ENCODE results near the gene CRB2.

CRB2 gene

DNA sequence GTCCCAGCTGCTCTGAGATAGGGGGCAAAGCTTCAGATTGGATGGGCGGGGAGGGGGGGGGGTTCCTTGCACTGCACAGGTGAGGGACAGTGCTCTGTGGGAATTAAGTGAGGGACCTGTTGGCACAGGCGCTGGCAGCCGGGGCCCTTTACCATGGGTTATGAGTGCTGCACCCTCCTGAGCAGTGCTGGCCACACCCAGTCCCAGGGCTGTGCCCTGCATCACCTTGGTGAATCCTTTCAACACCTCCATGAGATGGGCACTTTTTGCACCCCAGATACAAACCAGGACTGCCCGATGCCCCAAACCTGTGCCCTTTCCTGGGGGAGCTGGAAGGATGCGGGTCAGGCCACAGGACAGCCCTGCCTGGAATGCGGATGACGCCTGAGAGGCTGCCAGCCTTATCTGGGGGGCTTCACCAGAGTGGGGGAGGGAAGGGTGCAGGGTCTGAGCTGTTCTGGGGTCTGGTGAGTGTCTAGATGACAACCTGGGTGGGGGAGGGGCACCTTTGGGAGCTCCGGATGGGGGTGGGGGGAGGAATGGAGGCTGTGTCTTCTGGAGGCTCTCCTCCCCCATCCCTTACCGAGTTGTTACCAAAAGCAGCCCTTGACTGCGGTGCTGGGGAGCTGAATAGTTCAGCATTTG lies 5.2 kb downstream of the CRB2 start:
- Histone ChIP-seq H3K4me3 (ENCODE audit: low read length) (no peak overlapping the region), H3K27ac (ENCODE audit: low read length) (no peak overlapping the region), H3K9me3 (ENCODE audit: insufficient read depth, low read depth, low read length) (no peaks in the 10 kb centered on the region), H3K4me1 (ENCODE audit: insufficient read depth, low read length) (peaks cover 44% of the 10 kb centered on the region), H3K27me3 (ENCODE audit: insufficient read depth, low read length) (no peaks in the 10 kb centered on the region), H3K36me3 (ENCODE audit: insufficient read depth, low read depth, low read length) (no peaks in the 10 kb centered on the region), H3K9ac (ENCODE audit: low read depth, low read length) (no peak overlapping the region)

DNA sequence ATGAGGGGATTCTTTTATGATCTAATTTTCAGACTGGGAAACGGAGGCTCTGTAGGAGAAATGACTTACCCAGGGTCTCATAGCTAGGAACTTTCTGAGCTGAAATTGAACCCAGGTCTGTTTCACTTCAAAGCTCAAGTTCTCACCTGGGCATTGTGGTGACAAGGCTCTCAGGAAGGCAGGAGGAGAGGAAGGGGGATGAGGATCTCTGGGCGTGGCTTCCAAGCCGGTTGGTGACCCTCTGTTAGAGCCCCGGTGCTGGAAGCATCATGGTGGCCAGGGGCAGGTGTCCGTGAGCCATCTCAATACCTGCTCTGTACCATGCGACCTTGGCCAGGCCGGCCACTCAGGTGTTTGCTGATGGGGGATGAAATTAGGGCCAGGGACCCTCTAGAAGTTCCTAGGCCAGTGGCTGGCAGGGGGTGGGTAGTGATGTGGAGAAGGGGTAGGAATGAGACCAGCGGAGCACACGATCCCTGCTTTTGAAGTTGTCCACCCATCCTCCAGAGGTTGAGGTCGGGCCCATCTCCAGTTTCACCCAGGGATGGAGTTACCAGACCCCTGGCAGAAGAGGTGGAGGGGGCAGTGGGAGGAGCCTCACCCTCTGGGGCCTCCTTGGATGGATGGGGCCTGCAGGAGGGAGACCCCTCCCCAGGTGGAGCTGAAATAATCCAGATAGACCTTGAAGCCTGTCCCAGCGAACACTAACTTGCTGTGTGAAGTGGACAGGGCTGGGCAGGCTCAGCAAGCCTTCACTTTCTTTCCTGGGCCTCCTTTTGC lies 5.9 kb downstream of the CRB2 start:
- Histone ChIP-seq H3K27me3 (ENCODE audit: insufficient read depth, low read length) (no peaks in the 10 kb centered on the region), H3K27ac (ENCODE audit: low read length) (no peak overlapping the region), H3K4me1 (ENCODE audit: insufficient read depth, low read length) (peaks cover 40% of the 10 kb centered on the region), H3K9me3 (ENCODE audit: insufficient read depth, low read depth, low read length) (no peaks in the 10 kb centered on the region), H3K36me3 (ENCODE audit: insufficient read depth, low read depth, low read length) (no peaks in the 10 kb centered on the region), H3K4me3 (ENCODE audit: low read length) (no peak overlapping the region), H3K9ac (ENCODE audit: low read depth, low read length) (no peak overlapping the region)

DNA sequence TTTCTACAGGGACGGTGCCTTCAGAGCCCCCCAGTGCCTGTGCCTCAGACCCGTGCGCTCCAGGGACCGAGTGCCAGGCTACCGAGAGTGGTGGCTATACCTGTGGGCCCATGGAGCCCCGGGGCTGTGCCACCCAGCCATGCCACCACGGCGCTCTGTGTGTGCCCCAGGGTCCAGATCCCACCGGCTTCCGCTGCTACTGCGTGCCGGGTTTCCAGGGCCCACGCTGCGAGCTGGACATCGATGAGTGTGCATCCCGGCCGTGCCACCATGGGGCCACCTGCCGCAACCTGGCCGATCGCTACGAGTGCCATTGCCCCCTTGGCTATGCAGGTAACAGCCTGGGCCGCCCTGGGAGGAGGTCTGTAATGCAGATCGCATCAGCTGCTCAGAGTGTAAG lies 6.9 kb downstream of the CRB2 start:
- Histone ChIP-seq H3K9ac (ENCODE audit: low read depth, low read length) (no peak overlapping the region), H3K27me3 (ENCODE audit: insufficient read depth, low read length) (no peaks in the 10 kb centered on the region), H3K27ac (ENCODE audit: low read length) (no peak overlapping the region), H3K4me1 (ENCODE audit: insufficient read depth, low read length) (peaks cover 32% of the 10 kb centered on the region), H3K4me3 (ENCODE audit: low read length) (no peak overlapping the region), H3K9me3 (ENCODE audit: insufficient read depth, low read depth, low read length) (no peaks in the 10 kb centered on the region), H3K36me3 (ENCODE audit: insufficient read depth, low read depth, low read length) (no peaks in the 10 kb centered on the region)

DNA sequence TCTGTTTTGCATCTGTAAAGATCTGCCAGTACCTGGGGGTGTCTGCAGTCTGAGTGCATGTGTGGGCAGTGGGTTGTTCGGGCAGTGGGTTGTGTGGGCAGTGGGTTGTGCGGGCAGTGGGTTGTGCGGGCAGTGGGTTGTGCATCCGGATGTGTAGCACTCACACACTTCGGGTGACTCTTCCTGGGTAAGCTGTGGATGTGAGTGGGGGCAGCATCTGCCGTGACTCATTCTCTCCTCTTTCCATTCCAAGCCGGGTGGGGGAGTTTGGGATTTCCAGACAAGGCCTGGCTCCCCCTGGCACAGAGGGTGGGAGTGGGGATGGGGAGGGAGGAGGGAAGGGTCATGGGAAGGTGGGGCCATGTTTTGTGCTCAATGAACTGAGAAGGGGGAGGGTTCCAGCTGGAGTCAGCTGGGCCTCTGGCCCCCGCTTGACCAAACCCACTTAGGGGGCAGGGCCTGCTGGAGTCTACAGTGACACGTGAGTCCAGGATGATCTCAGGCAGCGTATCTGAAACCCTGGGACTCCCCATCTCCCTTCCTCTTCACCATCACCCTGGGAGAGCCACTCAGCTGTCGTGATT lies 8.3 kb downstream of the CRB2 start:
- Histone ChIP-seq H3K36me3 (ENCODE audit: insufficient read depth, low read depth, low read length) (no peaks in the 10 kb centered on the region), H3K9me3 (ENCODE audit: insufficient read depth, low read depth, low read length) (no peaks in the 10 kb centered on the region), H3K4me1 (ENCODE audit: insufficient read depth, low read length) (peaks cover 20% of the 10 kb centered on the region; the same call in 1 of the 2 replicates), H3K4me3 (ENCODE audit: low read length) (no peak overlapping the region), H3K9ac (ENCODE audit: low read depth, low read length) (no peak overlapping the region), H3K27me3 (ENCODE audit: insufficient read depth, low read length) (no peaks in the 10 kb centered on the region), H3K27ac (ENCODE audit: low read length) (no peak overlapping the region)

DNA sequence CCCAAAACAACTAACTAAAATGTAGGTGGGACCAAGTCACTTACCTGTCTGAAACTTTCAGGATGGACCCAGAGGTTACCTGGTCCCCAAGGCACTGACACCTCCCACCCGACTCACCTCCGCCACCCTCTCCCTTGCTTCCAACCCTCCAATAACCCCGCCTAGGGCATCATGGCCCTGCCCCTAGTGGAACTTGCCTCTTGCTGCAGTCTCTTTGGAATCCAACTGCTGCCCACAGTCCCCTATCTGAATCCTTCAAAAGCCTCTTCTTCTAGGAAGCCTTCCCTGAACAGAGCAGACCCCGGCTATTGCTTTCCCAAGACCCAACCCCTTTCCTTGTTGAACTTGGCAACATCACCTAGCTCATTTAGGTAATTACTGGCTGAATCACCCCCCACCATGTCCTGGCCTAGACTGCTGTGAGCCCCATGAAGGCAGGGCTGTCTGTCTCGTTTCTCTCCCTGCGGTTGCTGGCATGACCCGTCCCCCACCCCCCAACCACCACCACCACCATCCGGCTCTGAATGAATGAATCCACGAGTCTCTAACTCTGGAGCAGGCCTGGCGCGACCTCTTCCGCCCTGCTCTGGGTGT lies 9.4 kb downstream of the CRB2 start:
- Histone ChIP-seq H3K36me3 (ENCODE audit: insufficient read depth, low read depth, low read length) (no peaks in the 10 kb centered on the region), H3K4me1 (ENCODE audit: insufficient read depth, low read length) (peaks cover 12% of the 10 kb centered on the region; the same call in 1 of the 2 replicates), H3K27me3 (ENCODE audit: insufficient read depth, low read length) (no peaks in the 10 kb centered on the region), H3K9me3 (ENCODE audit: insufficient read depth, low read depth, low read length) (no peaks in the 10 kb centered on the region), H3K27ac (ENCODE audit: low read length) (no peak overlapping the region), H3K9ac (ENCODE audit: low read depth, low read length) (no peak overlapping the region), H3K4me3 (ENCODE audit: low read length) (no peak overlapping the region)

DNA sequence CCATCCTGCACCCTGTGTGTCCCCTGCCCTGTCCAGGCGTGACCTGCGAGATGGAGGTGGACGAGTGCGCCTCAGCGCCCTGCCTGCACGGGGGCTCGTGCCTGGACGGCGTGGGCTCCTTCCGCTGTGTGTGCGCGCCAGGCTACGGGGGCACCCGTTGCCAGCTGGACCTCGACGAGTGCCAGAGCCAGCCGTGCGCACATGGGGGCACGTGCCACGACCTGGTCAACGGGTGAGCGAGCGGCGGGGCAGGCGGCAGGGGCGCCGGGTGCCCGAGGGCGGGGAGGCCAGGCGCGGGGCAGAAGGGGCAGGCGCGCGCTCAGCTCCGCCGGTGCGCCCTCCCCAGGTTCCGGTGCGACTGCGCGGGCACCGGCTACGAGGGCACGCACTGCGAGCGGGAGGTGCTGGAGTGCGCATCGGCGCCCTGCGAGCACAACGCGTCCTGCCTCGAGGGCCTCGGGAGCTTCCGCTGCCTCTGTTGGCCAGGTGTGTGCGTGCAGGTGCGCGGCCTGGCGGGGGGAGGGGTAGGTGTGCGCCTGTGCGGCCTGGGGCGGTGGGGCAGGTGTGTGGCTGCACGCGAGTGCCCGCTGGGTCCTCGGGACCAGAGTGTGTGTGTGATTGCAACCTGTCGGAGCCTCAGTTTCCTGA lies 10.0 kb downstream of the CRB2 start:
- Histone ChIP-seq H3K4me1 (ENCODE audit: insufficient read depth, low read length) (peaks cover 8% of the 10 kb centered on the region; the same call in 1 of the 2 replicates), H3K9me3 (ENCODE audit: insufficient read depth, low read depth, low read length) (no peaks in the 10 kb centered on the region), H3K27me3 (ENCODE audit: insufficient read depth, low read length) (no peaks in the 10 kb centered on the region), H3K27ac (ENCODE audit: low read length) (no peak overlapping the region), H3K4me3 (ENCODE audit: low read length) (no peak overlapping the region), H3K9ac (ENCODE audit: low read depth, low read length) (no peak overlapping the region), H3K36me3 (ENCODE audit: insufficient read depth, low read depth, low read length) (no peaks in the 10 kb centered on the region)

DNA sequence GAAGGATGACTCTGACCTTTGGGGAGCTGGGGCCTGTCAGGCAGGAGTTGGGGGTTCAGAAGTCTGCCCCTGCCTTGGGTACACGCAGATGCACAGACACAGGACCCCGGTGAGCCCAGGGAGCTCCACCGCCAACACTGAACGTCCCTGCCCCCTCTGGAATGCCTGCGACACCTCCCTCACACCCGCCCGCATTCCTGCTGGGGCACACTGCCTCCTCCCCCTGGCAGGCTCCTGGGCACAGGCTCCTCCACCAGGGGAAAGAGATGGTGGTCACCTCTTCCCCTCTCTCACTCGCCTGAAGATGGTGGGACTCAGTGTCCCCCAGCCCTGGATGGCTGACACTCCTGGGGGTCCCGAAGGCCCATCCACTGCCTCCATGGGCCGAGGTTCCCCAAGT lies 12.0 kb downstream of the CRB2 start:
- Histone ChIP-seq H3K9ac (ENCODE audit: low read depth, low read length) (no peak overlapping the region), H3K36me3 (ENCODE audit: insufficient read depth, low read depth, low read length) (no peaks in the 10 kb centered on the region), H3K9me3 (ENCODE audit: insufficient read depth, low read depth, low read length) (no peaks in the 10 kb centered on the region), H3K27me3 (ENCODE audit: insufficient read depth, low read length) (peaks cover 17% of the 10 kb centered on the region), H3K27ac (ENCODE audit: low read length) (no peak overlapping the region), H3K4me3 (ENCODE audit: low read length) (no peak overlapping the region), H3K4me1 (ENCODE audit: insufficient read depth, low read length) (no peaks in the 10 kb centered on the region)

DNA sequence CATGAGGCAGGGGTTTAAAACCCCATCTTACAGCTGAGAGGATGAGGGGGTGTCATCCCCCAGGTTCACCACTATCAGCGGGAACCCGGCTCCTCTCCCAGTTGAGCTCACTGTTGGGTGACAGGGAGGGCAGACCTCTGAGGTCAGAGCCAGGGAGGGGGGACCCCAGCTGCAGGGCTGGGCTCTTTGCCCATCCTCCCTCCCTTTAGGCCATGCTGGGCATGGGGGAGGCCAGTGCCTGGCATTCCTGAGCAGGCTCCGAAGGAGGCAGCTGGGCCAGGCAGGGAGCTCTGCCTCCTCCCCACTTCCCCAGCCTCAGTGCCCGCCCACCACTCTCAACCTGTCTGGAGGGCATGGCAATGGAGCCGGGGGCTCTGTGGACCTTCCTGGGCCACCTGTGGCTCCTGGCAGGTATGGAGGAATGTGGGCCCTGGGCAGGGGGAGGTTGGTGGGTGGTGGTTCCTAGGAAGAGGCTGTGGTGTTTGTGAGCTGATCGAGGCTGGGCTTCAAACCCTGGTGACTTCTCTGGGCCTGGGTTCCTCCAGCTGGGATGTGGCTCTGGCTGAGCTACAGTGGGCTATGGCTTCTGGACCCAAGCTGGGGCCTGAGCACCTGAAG lies 12.6 kb downstream of the CRB2 start:
- no peaks in the 10 kb centered on the region for H3K4me1 ChIP-seq (ENCODE audit: insufficient read depth, low read length)
- H3K27me3 ChIP-seq (ENCODE audit: insufficient read depth, low read length) = peaks cover 23% of the 10 kb centered on the region
- H3K9me3 ChIP-seq (ENCODE audit: insufficient read depth, low read depth, low read length) = no peaks in the 10 kb centered on the region
- H3K27ac ChIP-seq (ENCODE audit: low read length) = no peak overlapping the region
- no peak overlapping the region for H3K4me3 ChIP-seq (ENCODE audit: low read length)
- H3K36me3 ChIP-seq (ENCODE audit: insufficient read depth, low read depth, low read length) = no peaks in the 10 kb centered on the region
- no peak overlapping the region for H3K9ac ChIP-seq (ENCODE audit: low read depth, low read length)

DNA sequence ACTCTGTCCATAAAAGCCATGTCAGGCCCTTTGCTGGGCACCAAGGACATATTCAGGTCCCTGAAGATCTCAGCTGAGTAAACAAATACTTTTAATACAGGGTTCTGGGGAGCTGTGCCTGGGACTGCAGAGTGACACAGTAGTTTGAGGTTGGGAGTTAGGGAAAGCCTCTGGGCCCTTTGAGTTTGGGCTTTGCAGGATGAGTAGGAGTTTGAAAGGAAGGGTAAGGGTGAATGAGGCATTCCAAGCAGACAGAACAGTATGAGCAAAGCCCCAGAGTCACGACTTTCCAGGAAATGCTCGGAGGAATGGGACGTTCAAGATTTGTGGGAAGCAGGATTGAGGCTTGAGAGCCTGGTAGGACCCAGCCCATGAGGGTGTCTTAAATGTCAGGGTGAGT lies 13.3 kb downstream of the CRB2 start:
- Histone ChIP-seq H3K9me3 (ENCODE audit: insufficient read depth, low read depth, low read length) (no peaks in the 10 kb centered on the region), H3K4me1 (ENCODE audit: insufficient read depth, low read length) (no peaks in the 10 kb centered on the region; the same call in 1 of the 2 replicates), H3K27me3 (ENCODE audit: insufficient read depth, low read length) (peaks cover 29% of the 10 kb centered on the region), H3K27ac (ENCODE audit: low read length) (no peak overlapping the region), H3K36me3 (ENCODE audit: insufficient read depth, low read depth, low read length) (no peaks in the 10 kb centered on the region), H3K4me3 (ENCODE audit: low read length) (no peak overlapping the region), H3K9ac (ENCODE audit: low read depth, low read length) (no peak overlapping the region)

DNA sequence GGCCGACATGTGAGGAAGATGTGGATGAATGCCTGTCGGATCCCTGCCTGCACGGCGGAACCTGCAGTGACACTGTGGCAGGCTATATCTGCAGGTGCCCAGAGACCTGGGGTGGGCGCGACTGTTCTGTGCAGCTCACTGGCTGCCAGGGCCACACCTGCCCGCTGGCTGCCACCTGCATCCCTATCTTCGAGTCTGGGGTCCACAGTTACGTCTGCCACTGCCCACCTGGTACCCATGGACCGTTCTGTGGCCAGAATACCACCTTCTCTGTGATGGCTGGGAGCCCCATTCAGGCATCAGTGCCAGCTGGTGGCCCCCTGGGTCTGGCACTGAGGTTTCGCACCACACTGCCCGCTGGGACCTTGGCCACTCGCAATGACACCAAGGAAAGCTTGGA lies 14.1 kb downstream of the CRB2 start:
- Histone ChIP-seq H3K36me3 (ENCODE audit: insufficient read depth, low read depth, low read length) (no peaks in the 10 kb centered on the region), H3K9me3 (ENCODE audit: insufficient read depth, low read depth, low read length) (no peaks in the 10 kb centered on the region), H3K4me1 (ENCODE audit: insufficient read depth, low read length) (no peaks in the 10 kb centered on the region; the same call in 1 of the 2 replicates), H3K27ac (ENCODE audit: low read length) (no peak overlapping the region), H3K4me3 (ENCODE audit: low read length) (no peak overlapping the region), H3K9ac (ENCODE audit: low read depth, low read length) (no peak overlapping the region), H3K27me3 (ENCODE audit: insufficient read depth, low read length) (peaks cover 36% of the 10 kb centered on the region)

DNA sequence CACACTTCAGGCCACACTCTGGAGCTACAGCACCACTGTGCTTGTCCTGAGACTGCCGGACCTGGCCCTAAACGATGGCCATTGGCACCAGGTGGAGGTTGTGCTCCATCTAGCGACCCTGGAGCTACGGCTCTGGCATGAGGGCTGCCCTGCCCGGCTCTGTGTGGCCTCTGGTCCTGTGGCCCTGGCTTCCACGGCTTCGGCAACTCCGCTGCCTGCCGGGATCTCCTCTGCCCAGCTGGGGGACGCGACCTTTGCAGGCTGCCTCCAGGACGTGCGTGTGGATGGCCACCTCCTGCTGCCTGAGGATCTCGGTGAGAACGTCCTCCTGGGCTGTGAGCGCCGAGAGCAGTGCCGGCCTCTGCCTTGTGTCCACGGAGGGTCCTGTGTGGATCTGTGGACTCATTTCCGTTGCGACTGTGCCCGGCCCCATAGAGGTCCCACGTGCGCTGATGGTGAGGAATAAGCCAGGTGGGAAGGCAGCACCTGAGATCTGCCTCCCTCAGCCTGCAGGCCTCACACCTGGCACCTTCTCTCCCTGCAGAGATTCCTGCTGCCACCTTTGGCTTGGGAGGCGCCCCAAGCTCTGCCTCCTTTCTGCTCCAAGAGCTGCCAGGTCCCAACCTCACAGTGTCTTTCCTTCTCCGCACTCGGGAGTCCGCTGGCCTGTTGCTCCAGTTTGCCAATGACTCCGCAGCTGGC lies 14.7 kb downstream of the CRB2 start:
- no peaks in the 10 kb centered on the region for H3K9me3 ChIP-seq (ENCODE audit: insufficient read depth, low read depth, low read length)
- no peak overlapping the region for H3K27ac ChIP-seq (ENCODE audit: low read length)
- no peak overlapping the region for H3K4me3 ChIP-seq (ENCODE audit: low read length)
- H3K9ac ChIP-seq (ENCODE audit: low read depth, low read length) = no peak overlapping the region
- peaks cover 36% of the 10 kb centered on the region for H3K27me3 ChIP-seq (ENCODE audit: insufficient read depth, low read length)
- H3K4me1 ChIP-seq (ENCODE audit: insufficient read depth, low read length) = no peaks in the 10 kb centered on the region; the same call in 1 of the 2 replicates
- no peaks in the 10 kb centered on the region for H3K36me3 ChIP-seq (ENCODE audit: insufficient read depth, low read depth, low read length)

Measured in iPS-20b (cell line).